ENCODE data around the gene UROC1.

DNA sequence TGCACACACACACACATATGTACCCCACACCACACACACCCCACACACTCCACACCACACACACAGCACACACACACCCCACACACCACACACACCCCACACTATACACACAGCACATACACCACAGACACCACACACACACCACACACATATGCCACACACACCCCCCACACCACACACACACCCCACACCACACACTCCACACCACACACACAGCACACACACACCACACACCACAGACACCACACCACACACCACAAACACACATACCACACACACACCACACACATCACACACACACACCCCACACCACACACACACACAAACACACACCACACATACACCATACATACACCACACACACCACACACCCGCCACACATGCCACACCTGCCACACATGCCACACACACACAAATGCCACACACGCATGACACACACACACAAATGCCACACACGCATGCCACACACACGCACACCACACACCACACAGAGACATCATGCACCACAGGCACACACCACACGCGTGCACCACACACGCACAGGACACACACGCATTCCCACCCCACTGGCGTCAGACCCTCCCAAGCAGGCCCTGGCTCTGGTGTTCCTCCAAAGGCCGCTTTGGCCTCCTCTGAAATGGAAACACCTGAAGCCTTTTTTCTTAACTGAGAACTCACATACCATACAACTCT, 22.1 kb upstream of the UROC1 start:
- TF ChIP-seq POLR2AphosphoS5 (IDR thresholded peaks at IDR 0.05; ENCODE audit: low read depth, low read length) (no peak), SIN3A (IDR thresholded peaks at IDR 0.05; ENCODE audit: borderline replicate concordance, insufficient read depth, low read length) (no peak), TAF1 (IDR thresholded peaks at IDR 0.05; ENCODE audit: borderline replicate concordance, insufficient read depth, low read length) (no peak)
- TF ChIP-seq, protein P1, sequence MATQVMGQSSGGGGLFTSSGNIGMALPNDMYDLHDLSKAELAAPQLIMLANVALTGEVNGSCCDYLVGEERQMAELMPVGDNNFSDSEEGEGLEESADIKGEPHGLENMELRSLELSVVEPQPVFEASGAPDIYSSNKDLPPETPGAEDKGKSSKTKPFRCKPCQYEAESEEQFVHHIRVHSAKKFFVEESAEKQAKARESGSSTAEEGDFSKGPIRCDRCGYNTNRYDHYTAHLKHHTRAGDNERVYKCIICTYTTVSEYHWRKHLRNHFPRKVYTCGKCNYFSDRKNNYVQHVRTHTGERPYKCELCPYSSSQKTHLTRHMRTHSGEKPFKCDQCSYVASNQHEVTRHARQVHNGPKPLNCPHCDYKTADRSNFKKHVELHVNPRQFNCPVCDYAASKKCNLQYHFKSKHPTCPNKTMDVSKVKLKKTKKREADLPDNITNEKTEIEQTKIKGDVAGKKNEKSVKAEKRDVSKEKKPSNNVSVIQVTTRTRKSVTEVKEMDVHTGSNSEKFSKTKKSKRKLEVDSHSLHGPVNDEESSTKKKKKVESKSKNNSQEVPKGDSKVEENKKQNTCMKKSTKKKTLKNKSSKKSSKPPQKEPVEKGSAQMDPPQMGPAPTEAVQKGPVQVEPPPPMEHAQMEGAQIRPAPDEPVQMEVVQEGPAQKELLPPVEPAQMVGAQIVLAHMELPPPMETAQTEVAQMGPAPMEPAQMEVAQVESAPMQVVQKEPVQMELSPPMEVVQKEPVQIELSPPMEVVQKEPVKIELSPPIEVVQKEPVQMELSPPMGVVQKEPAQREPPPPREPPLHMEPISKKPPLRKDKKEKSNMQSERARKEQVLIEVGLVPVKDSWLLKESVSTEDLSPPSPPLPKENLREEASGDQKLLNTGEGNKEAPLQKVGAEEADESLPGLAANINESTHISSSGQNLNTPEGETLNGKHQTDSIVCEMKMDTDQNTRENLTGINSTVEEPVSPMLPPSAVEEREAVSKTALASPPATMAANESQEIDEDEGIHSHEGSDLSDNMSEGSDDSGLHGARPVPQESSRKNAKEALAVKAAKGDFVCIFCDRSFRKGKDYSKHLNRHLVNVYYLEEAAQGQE (IDR thresholded peaks at IDR 0.05; ENCODE audit: insufficient read depth in 1 of 2, low read depth in 2 of 2, low read length in 2 of 2): no peak

Data from PFSK-1 (cell line).